GM18511 (cell line): Measurements from ENCODE around the gene DIPK1B.
"Not testable (repeated sequence)": the region's sequence is repeated elsewhere in the genome, so short reads cannot be mapped to it uniquely, and the experiment has no call there.

Source experiments
- ATAC-seq: cut with Tn5 transposase; IDR thresholded peaks from one replicate; pipeline ENCODE4 v1.9.1; 2021; ENCODE audit warnings: mild to moderate bottlenecking, moderate library complexity; ENCODE audit not compliant: unreplicated experiment

The DIPK1B gene

DNA sequence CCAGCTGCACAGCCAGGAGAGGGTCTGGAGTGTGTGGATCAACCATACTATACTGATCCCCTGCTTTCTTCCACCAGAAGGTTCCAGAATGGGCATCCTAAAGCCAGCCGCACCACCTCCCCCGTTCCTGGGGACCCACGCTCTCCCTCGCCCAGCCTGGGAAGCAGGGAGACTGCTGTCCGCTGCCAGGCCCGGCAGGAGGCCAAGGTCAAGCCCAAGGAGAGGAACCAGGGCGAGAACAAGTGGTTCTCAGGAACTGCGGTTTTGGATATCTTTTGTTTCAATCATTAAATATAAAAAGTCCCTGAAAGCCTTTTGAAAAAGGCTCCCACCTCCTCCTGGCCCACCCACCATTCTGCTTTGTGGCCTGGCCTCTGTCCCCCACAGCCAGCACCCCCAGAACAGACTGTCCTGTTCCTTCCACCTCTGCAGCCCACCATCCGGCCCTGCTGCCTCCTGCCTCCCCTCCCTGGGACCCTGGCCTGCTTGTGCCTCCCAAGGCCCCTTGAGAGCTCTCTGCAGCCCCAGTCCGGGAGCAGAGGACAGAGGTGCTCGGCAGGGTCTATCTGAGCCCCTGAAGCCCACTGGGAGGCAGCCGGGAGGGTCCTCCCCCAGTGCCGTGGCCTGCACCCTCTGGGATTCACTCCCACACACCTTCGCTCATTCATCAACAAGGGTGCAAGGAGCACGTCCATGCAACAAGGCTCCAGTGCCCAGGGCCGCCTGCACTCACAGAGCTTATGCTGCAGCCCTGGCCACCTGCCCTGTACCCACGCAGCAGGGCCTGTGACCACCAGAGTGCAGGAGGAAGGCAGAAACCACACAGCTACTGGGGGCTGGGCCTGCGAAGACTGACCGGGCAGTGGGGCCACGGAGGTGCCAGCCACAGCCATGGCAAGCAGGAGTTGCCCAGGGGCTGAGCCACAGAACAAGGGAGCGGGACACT is 36.6 kb downstream of the DIPK1B start:
- ATAC-seq, result no peak

DNA sequence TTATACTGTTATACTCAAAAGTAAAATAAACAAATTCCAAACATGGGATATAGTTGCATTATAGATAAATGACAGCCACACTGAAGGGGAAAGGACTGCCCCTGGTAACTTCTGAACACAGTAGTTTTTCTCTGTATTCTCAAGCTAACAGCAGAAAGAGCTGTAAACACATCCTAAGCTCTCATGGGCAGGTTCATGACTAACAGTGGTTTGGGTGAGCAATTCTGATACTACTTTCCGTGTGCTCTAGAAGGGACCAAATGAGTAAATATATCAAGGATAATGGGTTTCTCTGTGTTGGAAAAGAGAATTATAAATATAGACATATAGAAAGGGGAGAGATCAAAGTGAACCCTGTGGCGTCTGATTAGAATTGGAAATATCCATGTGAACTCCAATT is 38.2 kb downstream of the DIPK1B start:
- no peak for ATAC-seq

DNA sequence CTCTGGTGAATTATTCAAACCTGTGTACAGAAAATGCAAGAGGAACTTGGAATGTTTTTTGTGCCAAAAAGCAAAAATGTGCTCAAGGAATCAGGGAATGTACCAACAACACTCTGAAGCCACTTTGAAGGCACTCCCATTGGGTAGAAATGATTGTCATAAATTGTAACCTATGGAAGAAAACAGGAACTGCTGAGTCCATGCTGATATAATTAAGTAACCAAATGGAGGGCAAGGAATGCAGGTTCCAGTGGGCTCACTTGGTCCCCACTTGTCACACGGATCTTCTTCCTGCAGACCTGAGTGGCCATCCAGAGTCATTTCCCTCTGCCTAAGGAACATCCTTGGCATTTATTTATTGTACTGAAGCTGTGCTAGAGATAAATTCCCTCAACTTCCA is 38.9 kb downstream of the DIPK1B start:
- ATAC-seq, result no peak

DNA sequence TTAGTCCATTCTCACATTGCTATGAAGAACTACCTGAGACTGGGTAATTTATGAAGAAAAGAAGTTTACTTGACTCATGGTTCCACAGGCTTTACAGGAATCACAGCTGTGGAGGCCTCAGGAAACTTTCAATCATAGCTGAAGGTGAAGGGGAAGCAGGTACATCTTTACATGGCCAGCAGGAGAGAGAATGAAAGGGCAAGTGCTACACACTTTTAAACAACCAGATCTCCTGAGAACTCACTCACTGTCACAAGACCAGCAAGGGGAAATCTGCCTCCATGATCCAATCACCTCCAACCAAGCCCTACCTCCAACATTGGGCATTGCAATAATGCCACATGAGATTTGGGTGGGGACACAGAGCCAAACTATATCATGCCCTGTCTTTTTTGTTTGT is 39.4 kb downstream of the DIPK1B start:
- no peak for ATAC-seq

DNA sequence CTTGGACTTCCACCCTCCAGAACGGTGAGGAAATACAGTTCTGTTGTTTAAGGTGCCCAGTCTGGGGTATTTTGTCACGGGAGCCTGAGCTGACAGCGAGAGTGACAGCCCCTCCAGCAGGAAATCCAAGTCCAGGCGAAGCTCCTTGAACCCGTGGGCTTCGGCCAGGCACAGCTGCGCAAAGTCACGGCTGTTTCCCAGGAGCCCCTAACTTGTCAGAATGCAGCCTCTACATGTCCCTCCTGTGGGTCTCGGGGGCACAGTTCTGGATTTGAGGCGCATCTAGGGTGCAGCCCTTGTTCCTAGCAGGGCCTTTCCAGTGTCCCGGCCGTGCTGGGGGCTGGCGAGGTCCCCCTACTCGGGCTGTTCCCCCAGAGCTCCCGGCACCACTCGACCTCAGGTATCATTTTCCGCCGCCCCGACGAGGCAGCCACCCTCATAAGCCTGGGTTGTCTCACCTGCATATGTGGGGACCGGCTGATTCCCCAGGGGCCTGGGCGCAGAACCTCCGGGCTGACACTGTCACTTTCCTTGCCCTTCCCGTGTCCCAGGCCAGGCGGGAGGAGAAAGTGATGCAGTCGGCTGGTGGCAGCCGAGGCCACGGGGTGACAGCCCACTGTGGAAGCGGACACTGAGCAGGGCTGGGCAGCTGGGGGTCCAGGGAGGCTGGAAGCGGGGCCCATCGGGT is 41.1 kb downstream of the DIPK1B start:
- no peak for ATAC-seq

DNA sequence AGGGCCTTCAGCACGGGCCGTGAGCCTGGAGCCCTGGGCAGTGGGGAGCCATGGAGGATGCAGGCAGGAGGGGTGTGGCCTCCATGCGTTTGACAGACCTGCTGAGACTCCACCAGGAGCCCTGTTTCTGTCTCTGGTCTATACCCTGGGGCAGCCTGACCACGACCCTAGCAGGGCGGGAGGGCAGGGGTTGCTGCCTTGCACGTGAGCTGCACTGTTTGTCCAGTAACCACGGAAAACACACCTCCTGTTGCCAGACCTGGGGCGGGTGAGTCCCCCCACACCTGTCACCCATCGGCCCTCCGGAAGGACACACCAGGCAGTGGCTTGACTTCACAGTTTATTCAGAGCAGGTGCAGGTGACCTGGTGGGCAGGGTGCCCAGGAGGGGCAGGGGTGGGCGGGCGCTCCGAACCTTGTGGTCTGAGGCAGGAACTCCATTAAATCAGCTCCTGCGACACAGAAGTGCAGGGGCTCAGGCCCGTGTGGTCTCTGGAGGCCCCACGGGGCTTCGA is 41.7 kb downstream of the DIPK1B start:
- no peak for ATAC-seq

DNA sequence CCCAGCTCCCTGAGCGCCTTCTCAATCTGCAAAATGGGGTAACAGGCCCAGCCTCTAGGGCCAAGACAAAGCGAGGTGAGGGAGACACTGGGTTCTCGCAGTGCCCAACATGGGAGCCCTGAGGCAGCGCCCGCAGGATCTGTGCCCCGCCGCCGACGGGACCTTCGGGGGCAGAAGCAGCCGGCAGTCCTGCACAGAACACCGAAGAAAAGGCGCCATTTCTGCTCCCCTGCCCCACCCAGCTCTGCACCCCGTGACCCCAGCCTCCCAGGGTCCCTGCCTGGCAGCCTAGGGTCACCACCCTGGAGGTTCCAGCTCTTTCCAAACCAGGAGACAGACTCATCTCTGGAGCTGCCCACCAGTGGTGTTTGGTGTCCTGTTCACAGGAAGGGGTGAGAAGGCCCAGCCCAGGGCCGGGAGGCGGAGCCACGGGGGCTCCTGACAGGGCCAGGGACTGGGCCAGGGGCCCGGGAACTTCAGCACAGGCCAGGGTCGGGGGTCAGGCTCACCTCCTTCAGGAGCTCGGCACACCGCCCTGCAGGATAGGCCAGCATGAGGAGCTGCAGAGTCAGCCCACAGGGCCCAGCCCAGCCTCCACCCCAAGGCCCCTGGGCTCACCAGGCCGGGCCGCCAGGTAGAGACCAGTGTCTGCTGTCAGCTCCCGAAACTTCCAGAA is 42.4 kb downstream of the DIPK1B start:
- ATAC-seq, result no peak

DNA sequence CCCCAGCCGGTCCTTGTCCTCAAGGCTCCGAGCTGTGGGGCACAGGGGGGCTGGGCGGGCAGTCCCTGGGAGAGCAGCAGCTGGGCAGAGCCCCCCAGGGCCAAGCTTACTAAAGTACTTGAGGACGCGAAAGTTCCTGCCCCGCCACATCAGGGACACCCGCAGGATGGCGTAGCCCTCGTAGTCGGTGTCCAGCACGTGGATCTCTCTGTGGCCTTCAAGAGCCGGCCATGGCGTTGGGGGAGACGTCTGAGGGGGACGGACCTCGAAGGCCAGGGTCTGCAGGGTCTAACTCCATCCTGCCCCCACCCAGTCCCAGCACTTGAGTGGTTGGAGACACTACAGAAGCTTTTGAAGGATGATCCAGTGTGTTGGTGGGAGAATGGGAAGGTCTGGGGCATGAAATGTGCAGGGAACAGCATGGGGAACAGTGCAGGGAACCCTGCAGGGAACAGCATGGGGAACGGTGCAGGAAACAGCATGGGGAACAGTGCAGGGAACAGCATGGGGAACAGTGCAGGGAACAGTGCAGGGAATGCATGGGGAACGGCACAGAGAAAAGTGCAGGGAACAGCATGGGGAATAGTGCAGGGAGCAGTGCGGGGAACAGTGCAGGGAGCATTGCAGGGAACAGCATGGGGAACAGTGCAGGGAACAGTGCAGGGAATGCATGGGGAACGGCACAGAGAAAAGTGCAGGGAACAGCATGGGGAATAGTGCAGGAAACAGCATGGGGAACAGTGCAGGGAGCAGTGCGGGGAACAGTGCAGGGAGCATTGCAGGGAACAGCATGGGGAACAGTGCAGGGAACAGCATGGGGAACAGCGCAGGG is 43.1 kb downstream of the DIPK1B start:
- ATAC-seq, result not testable (repeated sequence)

DNA sequence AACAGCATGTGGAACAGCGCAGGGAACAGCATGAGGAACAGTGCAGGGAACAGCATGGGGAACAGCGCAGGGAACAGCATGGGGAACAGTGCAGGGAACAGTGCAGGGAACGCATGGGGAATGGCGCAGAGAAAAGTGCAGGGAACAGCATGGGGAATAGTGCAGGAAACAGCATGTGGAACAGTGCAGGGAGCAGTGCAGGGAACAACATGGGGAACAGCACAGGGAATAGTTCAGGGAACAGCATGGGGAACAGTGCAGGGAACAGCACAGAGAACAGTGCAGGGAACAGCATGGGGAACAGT is 43.7 kb downstream of the DIPK1B start:
- no peak for ATAC-seq

DNA sequence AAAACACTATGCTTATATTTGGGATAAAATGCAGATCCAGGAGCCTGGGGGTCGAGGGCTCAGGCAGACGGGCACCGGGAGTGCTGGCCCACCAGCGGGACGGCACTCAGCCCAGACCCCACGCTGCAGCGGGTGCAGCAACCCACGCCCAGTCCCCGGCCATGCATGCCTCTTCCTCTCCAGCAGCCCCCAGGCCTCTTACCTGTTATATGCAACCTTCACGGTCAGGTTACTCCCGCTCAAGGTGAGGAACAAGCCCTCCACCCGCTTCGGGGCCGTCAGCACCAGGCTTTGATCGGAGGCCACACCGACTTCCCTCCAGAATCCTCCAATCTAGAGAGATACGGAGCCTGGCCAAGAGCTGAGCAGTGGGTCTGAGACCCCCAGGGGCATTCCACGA is 44.5 kb downstream of the DIPK1B start:
- ATAC-seq, result no peak

DNA sequence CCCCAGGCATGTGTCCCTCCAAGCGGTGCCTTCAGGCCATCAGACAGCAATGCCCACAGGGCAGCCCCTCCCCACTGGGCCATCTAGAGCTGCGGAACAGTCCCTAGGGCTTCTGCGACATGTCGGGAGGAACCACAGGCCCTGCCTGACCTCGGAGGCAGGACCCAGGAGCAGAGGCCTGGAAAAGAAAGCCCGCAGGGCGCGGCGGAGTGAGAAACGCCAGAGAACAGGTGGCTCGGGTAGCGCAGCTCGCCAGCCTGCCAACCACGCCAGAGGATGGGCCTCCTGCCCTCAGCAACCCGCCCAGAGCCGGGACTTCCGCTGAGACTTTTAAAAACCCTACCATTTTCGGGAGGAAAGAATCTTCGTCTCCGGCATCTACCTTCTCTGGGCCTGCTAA is 45.0 kb downstream of the DIPK1B start:
- ATAC-seq, result no peak

DNA sequence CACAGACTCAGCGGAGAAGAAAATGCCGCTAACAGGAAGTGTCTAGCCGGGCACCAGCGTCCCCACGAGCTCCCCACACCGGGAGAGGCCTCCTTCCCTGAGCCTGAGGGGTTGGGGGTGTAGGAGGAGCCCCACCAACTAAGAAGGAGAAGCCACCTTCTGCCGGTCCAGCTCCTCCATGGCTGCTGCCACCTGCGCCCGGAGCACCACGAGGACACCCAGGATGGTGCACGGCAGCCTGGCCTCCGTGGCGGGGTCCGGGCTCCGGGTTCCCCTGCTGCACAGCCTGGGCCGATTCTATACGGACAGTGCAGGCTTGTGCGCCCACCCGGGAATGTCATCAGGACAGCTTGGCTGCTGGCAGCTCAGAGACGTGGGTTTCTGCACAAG is 45.4 kb downstream of the DIPK1B start:
- no peak for ATAC-seq

DNA sequence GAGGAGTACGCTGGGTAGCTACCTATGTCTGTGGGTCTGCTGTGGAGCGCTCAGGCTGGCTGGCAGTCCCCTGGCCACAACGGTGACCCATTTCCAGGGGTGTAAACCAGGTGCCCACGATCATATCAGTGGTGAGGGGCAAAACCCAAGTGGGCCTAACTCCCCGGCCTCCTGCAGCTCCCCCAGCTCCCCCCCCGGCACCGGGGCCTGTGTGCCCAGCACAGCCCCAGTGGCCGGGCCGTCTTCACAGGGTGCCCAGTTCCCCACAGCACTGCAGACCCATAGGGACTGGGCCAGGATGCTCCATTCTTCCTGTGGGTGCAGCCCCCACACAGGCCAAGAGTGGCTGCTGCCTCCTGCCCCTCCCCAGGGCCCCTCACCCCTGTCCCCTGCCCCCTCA is 46.6 kb downstream of the DIPK1B start:
- ATAC-seq, result no peak

DNA sequence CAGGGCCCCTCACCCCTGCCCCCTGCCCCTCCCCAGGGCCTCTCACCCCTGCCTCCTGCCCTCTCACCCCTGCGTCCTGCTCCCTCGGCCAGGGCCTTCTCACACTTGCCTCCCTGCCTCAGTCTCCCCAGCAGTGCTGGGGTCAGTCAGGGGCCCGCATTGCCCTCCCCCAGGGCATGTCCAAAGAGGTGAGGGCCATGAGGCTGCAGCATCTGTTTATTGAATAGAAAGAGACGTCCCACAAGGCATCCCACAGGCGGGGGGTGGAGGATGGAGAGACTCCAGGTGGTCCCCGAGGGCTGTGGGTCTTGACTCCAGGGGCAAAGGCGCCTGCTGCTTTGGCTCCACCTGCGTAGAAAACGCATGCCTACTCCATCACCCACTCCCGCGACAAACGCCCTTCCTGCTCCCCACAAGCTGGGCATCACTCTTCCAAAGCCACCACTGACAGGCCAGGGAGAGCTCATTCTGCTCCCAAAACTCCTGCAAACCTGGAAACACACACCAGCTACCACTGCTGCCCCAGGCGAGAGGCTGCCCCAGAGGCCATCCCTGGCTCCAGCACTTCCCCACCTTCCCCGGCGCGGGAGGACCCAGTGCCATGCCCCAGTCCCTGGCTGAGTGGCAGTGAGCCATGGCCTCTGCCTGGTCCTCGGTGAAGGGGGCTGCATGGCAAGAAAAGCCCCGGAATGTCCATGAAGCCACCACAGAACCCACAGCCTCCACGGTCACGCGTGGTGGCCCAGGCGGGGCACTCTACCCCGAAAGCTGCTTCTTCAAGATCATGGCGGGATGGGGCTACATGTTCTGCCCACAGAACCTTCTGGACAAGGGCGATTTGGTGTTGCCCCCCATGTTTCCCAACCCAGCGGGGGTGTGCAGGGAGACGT is 47.3 kb downstream of the DIPK1B start:
- ATAC-seq, result no peak

DNA sequence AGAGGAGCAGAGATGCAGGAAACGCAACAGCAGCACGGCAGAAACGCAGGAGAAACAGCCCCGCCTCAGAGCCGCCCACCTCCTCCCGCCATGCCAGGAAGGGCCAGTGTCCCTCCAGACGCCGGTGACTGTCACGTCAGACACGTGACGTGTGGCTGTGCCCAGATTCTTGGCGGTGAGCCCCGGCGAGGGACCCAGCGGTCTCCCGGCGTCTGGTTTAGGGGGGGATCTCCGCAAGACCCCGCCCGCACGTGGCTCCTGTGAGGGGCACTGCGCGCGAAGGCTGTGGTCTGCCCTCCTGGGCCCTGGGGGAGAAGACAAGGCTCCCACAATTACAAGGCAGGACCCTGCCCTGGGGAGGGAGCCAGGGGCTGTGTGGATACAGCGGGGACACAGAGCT is 48.1 kb downstream of the DIPK1B start:
- ATAC-seq, result no peak

DNA sequence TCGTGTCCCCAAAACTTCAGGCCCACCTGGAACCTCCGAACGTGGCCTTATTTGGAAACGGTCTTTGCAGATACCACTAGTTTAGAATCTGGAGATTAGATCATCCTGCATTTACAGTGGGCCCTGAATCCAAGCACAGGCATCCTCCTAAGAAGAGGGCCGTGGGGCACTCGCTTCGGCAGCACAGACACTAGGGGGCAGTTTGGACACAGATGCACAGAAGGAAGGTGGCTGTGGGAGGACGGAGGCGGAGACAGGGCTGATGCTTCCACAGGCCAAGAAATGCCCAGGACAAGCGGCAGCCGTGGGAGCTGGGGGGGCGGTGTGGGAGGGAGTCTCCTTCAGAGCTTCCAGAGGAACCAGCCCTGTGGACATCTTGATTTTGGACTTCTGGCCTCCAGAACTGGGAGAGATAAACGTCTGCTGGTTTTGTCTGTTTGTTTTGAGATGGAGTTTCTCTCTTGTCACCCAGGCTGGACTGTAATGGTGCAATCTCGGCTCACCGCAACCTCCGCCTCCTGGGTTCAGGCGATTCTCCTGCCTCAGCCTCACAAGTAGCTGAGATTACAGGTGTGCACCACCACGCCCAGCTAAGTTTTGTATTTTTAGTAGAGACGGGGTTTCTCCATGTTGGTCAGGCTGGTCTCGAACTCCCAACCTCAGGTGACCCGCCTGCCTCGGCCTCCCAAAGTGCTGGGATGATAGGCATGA is 48.6 kb downstream of the DIPK1B start:
- not testable (repeated sequence) for ATAC-seq

DNA sequence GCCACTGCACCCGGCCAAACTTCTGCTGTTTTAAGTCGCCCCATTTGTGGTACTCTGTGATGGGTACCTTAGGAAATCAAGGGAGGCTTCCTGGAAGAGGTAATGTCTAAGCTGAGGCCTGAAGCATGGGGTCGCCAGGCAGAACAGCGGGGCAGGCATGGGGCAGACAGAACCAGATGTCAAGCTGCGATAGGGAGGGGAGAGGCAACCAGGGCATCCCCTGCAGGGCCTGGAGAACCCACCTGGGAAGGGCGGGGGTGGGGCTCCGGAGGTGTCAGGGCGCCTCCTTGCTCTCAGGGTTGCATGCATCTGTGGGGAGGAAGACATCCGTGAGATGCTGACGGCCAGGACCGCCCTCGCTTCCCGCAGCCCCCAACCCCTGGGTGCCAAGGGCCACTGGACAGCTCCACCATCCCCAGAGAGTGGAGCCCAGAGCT is 49.2 kb downstream of the DIPK1B start:
- no peak for ATAC-seq

DNA sequence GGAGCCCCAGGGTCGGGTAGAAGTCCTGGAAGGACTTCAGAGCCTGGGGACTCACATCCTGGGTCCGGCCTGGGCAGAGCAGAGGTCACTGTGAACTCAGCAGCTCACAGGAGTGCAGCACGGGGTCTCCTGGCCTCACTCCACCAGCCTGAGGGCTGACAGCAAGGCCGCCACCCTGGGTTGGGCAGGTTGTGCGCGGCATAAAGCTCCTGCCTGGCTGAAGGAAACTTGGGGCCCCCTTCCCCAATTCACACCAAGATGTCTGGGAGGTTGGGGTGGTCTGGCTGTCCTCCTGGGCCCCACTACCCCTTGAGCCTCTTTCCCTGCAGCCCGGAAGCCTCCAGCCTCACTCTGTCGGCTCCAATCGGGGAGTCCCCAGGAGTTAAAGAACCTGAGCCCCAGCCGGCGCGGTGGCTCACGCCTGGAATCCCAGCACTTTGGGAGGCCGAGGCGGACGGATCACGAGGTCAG is 49.9 kb downstream of the DIPK1B start:
- ATAC-seq, result no peak
